ENCODE results near the gene SLC9B2. TPM values are rescaled to one million over a fixed set of nuclear protein-coding genes. Genes with fewer than 3 reads are reported as not detected.

Gene SLC9B2
- total RNA-seq, 1 experiment from 2014 or later = 7.3 TPM

DNA sequence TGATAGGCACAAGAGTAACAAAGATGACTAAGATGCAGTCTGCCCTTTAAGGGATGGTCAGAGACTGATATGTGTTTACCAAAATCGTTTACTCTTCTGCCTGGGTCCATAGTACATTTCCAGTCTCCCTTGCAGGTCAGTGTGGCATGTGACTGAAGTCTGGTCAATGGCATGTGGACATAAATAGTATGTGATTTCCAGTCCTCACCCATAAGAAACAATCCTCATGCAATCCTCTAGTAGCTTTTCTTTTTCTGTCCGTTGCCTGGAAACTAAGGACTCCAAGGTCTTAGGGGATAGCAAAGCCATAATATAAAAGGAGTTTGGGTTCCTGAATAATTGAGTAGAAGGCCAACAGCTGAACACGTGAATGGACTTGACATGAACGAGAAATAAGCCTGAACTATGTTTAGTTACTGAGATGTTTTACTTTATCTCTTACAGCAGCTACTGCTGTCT, 1.1 kb downstream of the SLC9B2 start:
- H3K4me2 ChIP-seq (ENCODE audit: insufficient read depth, insufficient read length, low read length) = peak overlapping the region; percentile 87
- peaks cover 0 to under 1% (median 0%) of the 10 kb centered on the region in 3 experiments; a peak in 1 of 7 replicates for H3K36me3 Mint-ChIP-seq (ENCODE audit: insufficient read depth in 1 of 3, low read depth in 3 of 3)
- no peak overlapping the region for H2BK5ac ChIP-seq (ENCODE audit: insufficient read length, low read length)
- no peak overlapping the region for H3T11ph ChIP-seq (ENCODE audit: low read length)
- no peak overlapping the region for H3K27ac Mint-ChIP-seq
- peaks cover 34% of the 10 kb centered on the region for H3K27me3 Mint-ChIP-seq (ENCODE audit: low read depth)
- H2BK120ac ChIP-seq (ENCODE audit: low read depth, low read length, poor library complexity, severe bottlenecking) = no peak overlapping the region
- H4K20me1 ChIP-seq (ENCODE audit: control insufficient read depth, insufficient read depth, insufficient read length) = no peaks in the 10 kb centered on the region
- DNase-seq = no peak
- peak overlapping the region; percentile 88 to 91 for H3K4me3 Mint-ChIP-seq
- no peak overlapping the region for H3K56ac ChIP-seq (ENCODE audit: insufficient read length, low read depth, low read length)
- H2AK5ac ChIP-seq (ENCODE audit: insufficient read length, low read length) = no peak overlapping the region
- H3K27me3 ChIP-seq (ENCODE audit: insufficient read depth, low read length) = peaks cover 5% of the 10 kb centered on the region; the same call in 1 of the 2 replicates
- H4K5ac ChIP-seq (ENCODE audit: insufficient read length, low read depth, low read length) = no peak overlapping the region
- H3K4ac ChIP-seq (ENCODE audit: low read depth, low read length) = no peak overlapping the region
- H3K9me3 ChIP-seq (ENCODE audit: control insufficient read depth, low read depth, low read length) = no peaks in the 10 kb centered on the region
- no peak overlapping the region for H3K9ac ChIP-seq (ENCODE audit: extremely low read depth, insufficient read length, low read length)
- H2BK20ac ChIP-seq (ENCODE audit: low read depth, low read length, poor library complexity, severe bottlenecking) = no peak overlapping the region
- TF ChIP-seq CTCF (conservative IDR thresholded peaks at IDR 0.05) = no peak
- H3K14ac ChIP-seq (ENCODE audit: insufficient read depth, low read length) = no peak overlapping the region
- H3K79me1 ChIP-seq (ENCODE audit: insufficient read depth, low read depth, low read length, poor library complexity, severe bottlenecking) = no peaks in the 10 kb centered on the region
- no peaks in the 10 kb centered on the region for H3K79me2 ChIP-seq (ENCODE audit: insufficient read depth, low read length)
- H4K8ac ChIP-seq (replicated peaks; ENCODE audit: insufficient read length, low read depth, low read length) = no peak overlapping the region
- H3K4me1 ChIP-seq (ENCODE audit: insufficient read depth, low read length) = no peaks in the 10 kb centered on the region
- H2BK12ac ChIP-seq (ENCODE audit: insufficient read length, low read depth, low read length) = no peak overlapping the region
- peaks cover 13 to 17% of the 10 kb centered on the region in 2 experiments for H3K4me1 Mint-ChIP-seq
- no peak overlapping the region for H2BK15ac ChIP-seq (ENCODE audit: low read depth, low read length)
- peaks cover 7% of the 10 kb centered on the region for H3K23me2 ChIP-seq (ENCODE audit: insufficient read length, low read depth, low read length, poor library complexity, severe bottlenecking)
- no peak overlapping the region for H3K27ac ChIP-seq (ENCODE audit: insufficient read length, low read depth, low read length)
- WGBS (ENCODE audit: extremely low coverage, insufficient read length, low lambda C conversion rate) = no CpG with 5 or more reads among the region's 4 CpGs
- no peak overlapping the region for H3K18ac ChIP-seq (ENCODE audit: insufficient read length, low read depth, low read length)
- H4K91ac ChIP-seq (ENCODE audit: insufficient read length, low read depth, low read length) = no peak overlapping the region
- H3K9me3 Mint-ChIP-seq = no peaks in the 10 kb centered on the region
- no peak overlapping the region for H2AFZ ChIP-seq (ENCODE audit: low read length)
- no peak overlapping the region for H3K23ac ChIP-seq (ENCODE audit: insufficient read length, low read depth, low read length)
